G401 (cell line): ENCODE data around the gene SLC10A7. TPM values are rescaled to one million over a fixed set of nuclear protein-coding genes. Genes with fewer than 3 reads are reported as not detected.

Source experiments
- DNase-seq: peaks from one replicate; pipeline ENCODE4 v3.0.0-alpha.2; 2015; ENCODE audit warnings: low spot score
- in situ Hi-C: cut with HindIII; loops from 2 replicates; pipeline ENCODE4 v1.10.0; 2016; ENCODE audit warnings: low sequenced_read_pairs, mixed read lengths
- total RNA-seq: library from RNA; depleted of rRNA; stranded (reverse); fragments of >200 nt; shearing (Covaris generic); gene quantifications from 2 replicates; pipeline ENCODE4 v1.2.3, GENCODE V29; 2014

SLC10A7 gene
- total RNA-seq, 1 experiment from 2014 or later, result 10.5 TPM

DNA sequence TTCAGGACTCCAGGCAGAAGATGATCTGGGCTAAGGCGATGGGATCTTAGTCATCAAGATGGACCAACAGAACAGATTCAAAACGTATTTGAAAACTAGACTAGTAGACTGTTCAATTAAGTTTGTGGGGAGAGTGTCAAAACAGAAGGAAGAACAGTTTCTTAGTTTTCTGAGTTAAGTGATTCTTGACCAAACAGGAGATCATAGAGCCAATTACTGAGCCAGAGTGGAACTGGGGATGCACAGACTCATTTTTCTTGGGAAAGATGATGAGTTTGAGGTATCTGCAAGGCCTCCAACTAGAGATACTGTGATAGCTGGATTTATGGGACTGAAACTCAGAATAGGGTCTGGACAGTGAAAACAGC is 187.9 kb downstream of the SLC10A7 start:
- no peak for DNase-seq
- in situ Hi-C loops, result no loop called here

DNA sequence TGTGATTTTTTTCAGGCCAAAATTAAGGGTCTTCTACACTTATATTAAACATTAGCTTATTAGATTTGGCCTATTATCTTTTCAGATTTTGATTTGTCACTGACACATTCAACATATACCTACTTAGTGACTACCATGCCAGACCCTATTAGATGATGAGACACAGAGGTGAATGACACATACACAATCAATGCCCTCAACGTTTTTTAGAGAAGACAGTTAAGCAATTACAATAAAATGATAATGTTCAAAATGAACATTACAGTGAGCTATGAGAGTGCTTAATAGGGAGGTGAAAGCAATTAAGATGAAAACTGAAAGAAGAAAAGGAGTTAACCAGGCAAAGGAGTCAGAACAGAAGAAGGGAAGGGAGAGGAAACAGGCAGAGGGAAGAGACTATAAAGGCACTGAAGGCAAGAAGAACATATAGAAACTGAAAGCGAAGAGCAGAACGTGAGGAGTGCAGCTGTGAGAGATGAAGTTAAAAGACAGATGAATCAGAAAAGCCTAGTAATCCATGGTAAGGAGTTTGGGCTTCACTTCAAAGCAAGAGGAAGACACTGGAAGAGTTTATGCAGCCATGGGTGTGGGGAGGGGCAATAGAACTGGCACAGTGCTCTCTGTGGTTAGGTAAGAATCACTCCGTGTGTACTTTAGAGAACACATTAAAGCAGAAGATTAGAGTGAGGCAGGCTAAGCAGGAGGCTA is 188.4 kb downstream of the SLC10A7 start:
- DNase-seq, result no peak
- in situ Hi-C loops, result no loop called here

DNA sequence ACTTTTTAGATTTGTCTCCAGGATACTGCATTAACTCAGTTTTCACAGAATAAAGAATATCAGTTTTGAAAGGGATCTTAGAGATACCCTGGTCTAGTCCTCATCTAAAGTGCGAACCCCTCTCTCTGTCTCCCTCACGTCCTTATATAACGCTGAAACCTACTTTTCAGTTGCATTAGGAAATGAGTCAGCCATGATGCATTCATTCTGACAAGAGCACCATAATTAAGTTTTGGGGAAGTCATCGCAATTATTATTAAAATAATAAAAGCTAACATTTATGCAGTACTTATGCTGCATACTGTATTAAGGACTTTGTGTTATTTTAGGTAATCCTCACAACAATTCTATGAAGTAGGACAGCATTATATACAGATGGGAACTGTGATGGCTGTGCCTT is 191.3 kb downstream of the SLC10A7 start:
- DNase-seq, result no peak
- in situ Hi-C loops, result no loop called here

GRCh38 chr4:146329050-146329716 is 192.6 kb downstream of the SLC10A7 start:
- in situ Hi-C loops, result no loop called here
- no peak for DNase-seq

DNA sequence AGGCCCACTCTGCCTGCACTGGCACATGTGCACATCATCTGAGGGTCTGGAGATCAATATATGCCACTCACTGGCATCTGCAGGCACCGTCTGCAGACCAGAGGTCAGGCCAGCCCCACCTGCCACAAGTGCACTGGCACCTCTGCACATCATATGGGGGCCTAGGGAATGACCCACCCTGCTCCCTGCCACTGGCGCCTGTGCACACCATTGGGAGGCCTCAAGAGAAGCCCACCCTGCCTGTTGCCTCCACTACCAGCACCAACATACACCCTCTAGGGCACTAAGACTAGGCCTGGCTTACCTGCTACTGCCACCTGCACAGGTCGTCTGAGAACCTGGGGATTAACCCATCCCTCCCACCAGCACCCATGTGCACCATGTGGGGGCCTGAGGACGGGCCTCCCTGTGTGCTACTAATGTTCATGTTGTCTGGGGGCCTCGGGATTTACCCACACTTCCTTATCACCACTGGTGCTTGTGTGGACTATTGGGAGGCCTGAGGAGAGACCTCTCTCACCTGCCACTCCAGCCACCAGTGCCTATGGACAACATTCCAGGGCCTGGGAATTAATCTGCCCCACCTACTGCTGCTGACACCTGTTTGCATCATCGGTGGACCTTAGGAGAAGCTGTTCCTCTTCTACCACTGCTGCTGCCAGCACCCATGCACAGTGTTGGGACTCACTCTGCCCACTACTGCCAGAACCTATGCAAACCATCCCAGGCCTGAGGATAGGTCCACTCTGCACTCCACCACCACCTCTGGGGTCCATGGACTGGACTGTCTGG is 193.7 kb downstream of the SLC10A7 start:
- in situ Hi-C loops, result no loop called here
- DNase-seq, result no peak

DNA sequence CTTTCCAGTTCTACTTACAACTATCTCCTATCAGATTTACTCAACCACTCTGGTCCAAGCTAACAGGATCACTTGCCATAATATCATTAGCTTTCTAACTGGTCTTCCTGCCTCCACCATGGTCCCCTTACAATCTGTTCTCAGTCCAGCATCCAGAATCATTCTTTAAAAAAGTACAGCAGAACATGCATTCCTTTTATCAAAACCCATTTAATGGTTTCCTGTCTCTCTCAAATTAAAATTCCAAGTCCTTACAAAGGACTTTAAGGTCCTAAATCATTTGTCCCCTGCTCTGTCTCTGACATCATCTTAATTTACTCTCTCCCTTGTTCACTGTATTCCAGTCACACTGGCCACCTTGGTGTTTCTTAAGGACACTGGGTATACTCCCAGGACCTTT is 202.8 kb downstream of the SLC10A7 start:
- DNase-seq, result no peak
- in situ Hi-C loops, result no loop called here

- DNase-seq, result no peak
- in situ Hi-C loops, result no loop called here
These were observed 204.0 kb downstream of the SLC10A7 start for GRCh38 chr4:146317783-146318182.

GRCh38 chr4:146315184-146315583 is 206.6 kb downstream of the SLC10A7 start:
- in situ Hi-C loops, result no loop called here
- DNase-seq, result no peak

DNA sequence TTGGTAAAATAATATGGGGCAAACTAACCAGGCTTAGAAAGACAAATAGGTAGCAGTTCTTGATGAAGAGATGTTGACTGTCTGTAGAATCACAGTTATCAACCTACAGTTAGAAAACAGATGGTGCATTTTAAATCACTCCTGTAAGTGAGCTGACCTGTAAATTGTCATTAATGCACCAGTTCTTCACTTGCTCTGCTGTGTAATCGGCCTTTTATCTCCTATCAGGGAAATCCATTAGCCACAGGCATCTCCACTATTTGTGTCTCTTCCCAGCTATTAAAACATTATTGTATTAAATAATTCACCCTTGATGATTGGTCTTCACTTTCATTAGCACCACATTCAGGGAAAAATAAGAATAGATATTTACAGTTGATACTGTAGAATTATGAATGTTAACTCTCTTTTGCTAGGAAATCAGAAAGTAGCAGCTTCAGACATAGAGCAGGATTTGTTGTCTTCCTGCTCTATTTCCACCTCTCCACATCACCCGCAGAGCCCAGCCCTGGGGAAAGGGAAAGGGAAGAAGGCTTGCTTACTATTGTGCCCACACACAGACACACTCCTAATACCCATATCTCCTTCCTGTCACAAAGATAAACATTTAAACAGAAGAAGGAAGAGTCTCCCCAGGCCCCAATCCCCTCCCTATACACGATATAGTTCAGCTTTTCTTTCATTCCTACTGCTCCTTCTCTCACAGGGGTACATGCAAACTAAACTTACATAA is 210.3 kb downstream of the SLC10A7 start:
- in situ Hi-C loops, result no loop called here
- DNase-seq, result no peak

GRCh38 chr4:146310319-146311021 is 211.3 kb downstream of the SLC10A7 start:
- in situ Hi-C loops, result no loop called here
- DNase-seq, result no peak

- no peak for DNase-seq
- in situ Hi-C loops, result no loop called here
These were observed 212.8 kb downstream of the SLC10A7 start for GRCh38 chr4:146308951-146309350.

- in situ Hi-C loops, result no loop called here
These were observed 218.9 kb downstream of the SLC10A7 start for GRCh38 chr4:146302822-146303221.

DNA sequence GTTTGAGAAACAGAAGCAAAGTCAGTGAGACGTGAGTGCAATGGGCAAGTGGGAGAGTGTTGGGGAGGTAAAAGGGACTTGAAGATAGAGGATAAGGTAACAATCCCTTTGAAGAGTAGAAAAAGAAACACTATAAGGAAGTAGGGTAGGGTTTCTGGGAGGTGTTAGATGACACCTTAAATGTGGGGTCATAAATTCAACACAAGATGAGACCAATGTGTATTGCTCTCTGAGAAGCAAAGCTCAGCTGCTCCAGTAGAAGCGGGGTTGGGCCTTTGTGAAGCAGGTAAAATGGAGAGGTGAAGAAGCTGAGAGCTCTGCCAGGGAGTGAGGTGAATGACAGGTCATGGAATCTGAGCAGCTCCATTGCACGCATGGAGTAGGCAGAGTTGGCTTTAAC is 222.1 kb downstream of the SLC10A7 start:
- in situ Hi-C loops, result no loop called here
- no peak for DNase-seq

More at GRCh38 chr4:146302822-146303221, 218.9 kb downstream of the SLC10A7 start:
- DNase-seq, result no peak

DNA sequence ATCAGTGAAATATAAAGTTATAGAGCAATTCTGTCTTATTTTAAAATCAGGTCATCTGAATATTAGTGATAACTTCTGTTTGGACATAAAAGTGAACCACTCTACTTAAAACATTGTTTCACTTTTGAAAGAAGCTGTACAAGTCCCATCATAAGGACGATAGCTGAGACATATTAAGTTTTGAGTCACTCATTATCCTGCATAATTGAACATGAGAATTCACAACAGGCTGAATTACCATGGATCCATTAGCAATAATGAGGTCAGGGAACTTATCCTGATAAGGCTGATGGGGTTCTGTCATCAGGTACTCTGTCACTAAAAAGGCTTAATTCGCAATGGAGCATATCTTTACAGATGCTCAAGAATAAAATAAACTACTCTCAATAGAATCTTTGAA is 227.0 kb downstream of the SLC10A7 start:
- in situ Hi-C loops, result no loop called here
- DNase-seq, result no peak

GRCh38 chr4:146292508-146292907 is 229.2 kb downstream of the SLC10A7 start:
- DNase-seq, result no peak
- in situ Hi-C loops, result no loop called here

- DNase-seq, result no peak
- in situ Hi-C loops, result no loop called here
These were observed 230.4 kb downstream of the SLC10A7 start for GRCh38 chr4:146291313-146291712.

GRCh38 chr4:146288193-146288592 is 233.5 kb downstream of the SLC10A7 start:
- in situ Hi-C loops, result no loop called here
- DNase-seq, result no peak

- no peak for DNase-seq
- in situ Hi-C loops, result no loop called here
These were observed 236.7 kb downstream of the SLC10A7 start for GRCh38 chr4:146285037-146285436.
